Left renal cortex interstitium (tissue), 4 donors: ENCODE results near the gene C1QTNF6. TPM values are rescaled to one million over a fixed set of nuclear protein-coding genes. Genes with fewer than 3 reads are reported as not detected.

Experiments
- polyA plus RNA-seq, 4 donors: library from polyadenylated mRNA; unstranded; fragments of 120-200 nt; gene quantifications; one replicate each; pipeline ENCODE4 v1.2.1, GENCODE V29; 2013; ENCODE audit not compliant: insufficient read length in 4 of 4

The C1QTNF6 gene
- polyA plus RNA-seq, 4 donors = 29.1 to 36.9 (median 32.3) TPM

Other genes with a start within 250 kb of the C1QTNF6 start
- gene TST, start 168.8 kb downstream of the C1QTNF6 start, polyA plus RNA-seq = 10 to 100 TPM; 46.8 to 66.8 (median 56.3) TPM
- gene MPST, start 168.5 kb downstream of the C1QTNF6 start, polyA plus RNA-seq = 10 to 100 TPM; 44.5 to 84.1 (median 67.1) TPM
- gene KCTD17, start 136.5 kb downstream of the C1QTNF6 start, polyA plus RNA-seq = 10 to 100 TPM; 24.1 to 36.0 (median 32.1) TPM
- under 1 TPM; 0.35 to 0.63 (median 0.53) TPM for gene TMPRSS6, start 78.5 kb downstream of the C1QTNF6 start, polyA plus RNA-seq
- gene IL2RB, start 38.3 kb downstream of the C1QTNF6 start, polyA plus RNA-seq = 1 to 10 TPM in 3 of 4 donors, under 1 TPM in 1; 0.55 to 1.6 (median 1.2) TPM
- 1 to 10 TPM in 1 of 4 donors, under 1 TPM in 3; 0.83 to 1.1 (median 0.88) TPM for gene SSTR3, start 24.2 kb upstream of the C1QTNF6 start, polyA plus RNA-seq
- 1 to 10 TPM; 5.7 to 9.3 (median 7.0) TPM for gene RAC2, start 56.0 kb upstream of the C1QTNF6 start, polyA plus RNA-seq
- 1 to 10 TPM; 2.4 to 4.9 (median 3.8) TPM for gene CYTH4, start 94.3 kb upstream of the C1QTNF6 start, polyA plus RNA-seq
- gene ELFN2, start 239.2 kb upstream of the C1QTNF6 start, polyA plus RNA-seq = 1 to 10 TPM in 3 of 4 donors, under 1 TPM in 1; 0.92 to 1.9 (median 1.7) TPM